Sigmoid colon (tissue), 4 donors: ENCODE measurements around the gene GPR21.

ENCODE experiments used
- EP300 ChIP-seq, 4 donors: sonication (generic); formaldehyde crosslinking; IDR thresholded peaks; one replicate each; pipeline ENCODE4 v1.6.1; 2017; ENCODE audit warnings: antibody characterized with exemption in 4 of 4
- POLR2A ChIP-seq, 2 donors: fragments of 450-650 bp; IDR thresholded peaks; one replicate each; pipeline ENCODE4 v1.6.1; 2016; ENCODE audit warnings: antibody characterized with exemption in 2 of 2, mild to moderate bottlenecking in 2 of 2, moderate library complexity in 2 of 2
- TF ChIP-seq, protein P1 (sequence below), 4 experiments: fragments of 450-650 bp in 3 of 4; fragments of 200-600 bp in 1 of 4; IDR thresholded peaks; one replicate each; pipeline ENCODE4 v1.5.1; 2016 to 2019; ENCODE audit warnings: antibody characterized with exemption in 4 of 4, mild to moderate bottlenecking in 3 of 4, moderate library complexity in 2 of 4

DNA sequence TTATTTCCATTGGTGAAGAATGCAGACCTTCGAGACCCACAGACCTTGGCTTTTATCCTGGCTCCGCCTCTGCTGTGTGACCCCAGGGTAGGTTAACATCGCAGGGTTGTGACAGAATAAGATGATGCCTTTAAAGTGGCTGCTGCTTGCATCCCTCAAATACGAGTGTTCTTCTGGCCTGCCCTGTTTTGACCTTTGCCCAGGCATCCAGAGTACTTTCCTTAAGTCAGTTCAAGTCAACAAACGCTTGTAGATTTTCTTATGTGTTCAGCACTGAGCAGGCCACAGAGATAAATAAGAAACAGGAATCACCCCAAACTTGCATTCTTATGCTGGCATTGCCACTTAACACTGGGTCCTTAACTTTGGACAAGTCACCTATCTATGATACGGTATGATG lies 50.2 kb downstream of the GPR21 start:
- TF ChIP-seq, protein P1, sequence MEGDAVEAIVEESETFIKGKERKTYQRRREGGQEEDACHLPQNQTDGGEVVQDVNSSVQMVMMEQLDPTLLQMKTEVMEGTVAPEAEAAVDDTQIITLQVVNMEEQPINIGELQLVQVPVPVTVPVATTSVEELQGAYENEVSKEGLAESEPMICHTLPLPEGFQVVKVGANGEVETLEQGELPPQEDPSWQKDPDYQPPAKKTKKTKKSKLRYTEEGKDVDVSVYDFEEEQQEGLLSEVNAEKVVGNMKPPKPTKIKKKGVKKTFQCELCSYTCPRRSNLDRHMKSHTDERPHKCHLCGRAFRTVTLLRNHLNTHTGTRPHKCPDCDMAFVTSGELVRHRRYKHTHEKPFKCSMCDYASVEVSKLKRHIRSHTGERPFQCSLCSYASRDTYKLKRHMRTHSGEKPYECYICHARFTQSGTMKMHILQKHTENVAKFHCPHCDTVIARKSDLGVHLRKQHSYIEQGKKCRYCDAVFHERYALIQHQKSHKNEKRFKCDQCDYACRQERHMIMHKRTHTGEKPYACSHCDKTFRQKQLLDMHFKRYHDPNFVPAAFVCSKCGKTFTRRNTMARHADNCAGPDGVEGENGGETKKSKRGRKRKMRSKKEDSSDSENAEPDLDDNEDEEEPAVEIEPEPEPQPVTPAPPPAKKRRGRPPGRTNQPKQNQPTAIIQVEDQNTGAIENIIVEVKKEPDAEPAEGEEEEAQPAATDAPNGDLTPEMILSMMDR (IDR thresholded peaks at IDR 0.05), result no peak
- TF ChIP-seq EP300 (IDR thresholded peaks at IDR 0.05) (no peak), POLR2A (IDR thresholded peaks at IDR 0.05) (no peak)
